ENCODE data around the gene RESP18.

The RESP18 gene

DNA sequence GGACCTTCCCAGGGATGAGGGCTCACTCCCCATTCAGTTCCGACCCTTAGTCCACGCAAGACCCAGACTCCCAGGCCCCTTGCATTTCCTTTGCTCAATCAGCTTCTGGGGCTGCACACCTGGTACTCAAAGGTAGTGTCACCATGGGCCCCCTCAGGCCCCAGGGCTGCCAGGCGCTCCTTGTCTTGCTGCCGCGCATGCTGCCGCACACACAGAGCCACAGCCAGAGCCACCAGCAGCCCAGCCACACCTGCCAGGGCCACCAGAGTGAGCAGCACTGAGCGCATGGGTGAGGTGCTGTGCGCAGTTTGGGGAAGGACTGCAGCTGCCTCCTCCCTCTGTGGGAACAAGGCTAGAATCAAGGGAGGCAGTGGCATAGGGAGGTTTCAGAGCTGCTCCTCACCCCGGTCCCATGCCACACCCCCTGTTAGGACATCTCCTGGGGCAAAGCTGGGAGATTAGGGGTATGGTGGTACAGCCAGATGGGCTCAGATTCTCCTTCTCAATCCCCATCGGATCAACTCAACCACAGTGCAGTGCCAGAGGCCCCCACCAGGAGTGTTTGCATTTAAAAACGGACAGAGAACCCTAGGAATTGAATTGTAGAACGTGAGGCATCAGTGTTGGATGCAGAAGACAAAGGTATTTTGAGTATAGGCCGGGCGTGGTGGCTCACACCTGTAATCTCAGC, 34.6 kb downstream of the RESP18 start:
- Histone ChIP-seq H3K27ac (ENCODE audit: low read length) (no peak overlapping the region), H3K9ac (ENCODE audit: low read depth, low read length) (no peak overlapping the region), H3K4me3 (ENCODE audit: low read length) (no peak overlapping the region), H3K36me3 (ENCODE audit: insufficient read depth, low read depth, low read length) (no peaks in the 10 kb centered on the region), H3K27me3 (ENCODE audit: insufficient read depth, low read length) (peaks cover 47% of the 10 kb centered on the region), H3K4me1 (ENCODE audit: insufficient read depth, low read length) (no peaks in the 10 kb centered on the region), H3K9me3 (ENCODE audit: insufficient read depth, low read depth, low read length) (no peaks in the 10 kb centered on the region)

- Histone ChIP-seq H3K9me3 (ENCODE audit: insufficient read depth, low read depth, low read length) (no peaks in the 10 kb centered on the region), H3K36me3 (ENCODE audit: insufficient read depth, low read depth, low read length) (no peaks in the 10 kb centered on the region), H3K27ac (ENCODE audit: low read length) (no peak overlapping the region), H3K9ac (ENCODE audit: low read depth, low read length) (no peak overlapping the region), H3K27me3 (ENCODE audit: insufficient read depth, low read length) (peaks cover 49% of the 10 kb centered on the region), H3K4me3 (ENCODE audit: low read length) (no peak overlapping the region), H3K4me1 (ENCODE audit: insufficient read depth, low read length) (no peaks in the 10 kb centered on the region)
These were observed 35.7 kb downstream of the RESP18 start for GRCh38 chr2:219296631-219297391.

DNA sequence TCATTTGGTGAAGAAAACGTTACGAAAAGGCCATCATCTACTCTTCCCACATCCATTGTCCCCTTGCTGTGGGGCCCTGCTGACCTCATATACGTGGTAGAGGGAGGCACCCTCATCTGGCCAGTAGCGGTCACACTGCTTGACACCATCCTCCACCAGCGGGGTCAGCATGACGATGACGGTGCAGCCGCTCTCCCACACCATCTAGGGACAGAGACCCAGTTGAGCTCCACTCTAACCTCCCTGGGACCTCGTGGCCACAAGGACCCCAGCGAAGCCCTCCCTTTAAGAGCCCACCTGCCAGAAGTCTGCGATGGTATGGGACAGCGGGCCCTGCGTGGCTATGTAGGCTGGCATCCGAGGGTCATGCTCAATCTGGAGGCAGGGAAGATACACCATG, 36.4 kb downstream of the RESP18 start:
- Histone ChIP-seq H3K27ac (ENCODE audit: low read length) (no peak overlapping the region), H3K9ac (ENCODE audit: low read depth, low read length) (no peak overlapping the region)

DNA sequence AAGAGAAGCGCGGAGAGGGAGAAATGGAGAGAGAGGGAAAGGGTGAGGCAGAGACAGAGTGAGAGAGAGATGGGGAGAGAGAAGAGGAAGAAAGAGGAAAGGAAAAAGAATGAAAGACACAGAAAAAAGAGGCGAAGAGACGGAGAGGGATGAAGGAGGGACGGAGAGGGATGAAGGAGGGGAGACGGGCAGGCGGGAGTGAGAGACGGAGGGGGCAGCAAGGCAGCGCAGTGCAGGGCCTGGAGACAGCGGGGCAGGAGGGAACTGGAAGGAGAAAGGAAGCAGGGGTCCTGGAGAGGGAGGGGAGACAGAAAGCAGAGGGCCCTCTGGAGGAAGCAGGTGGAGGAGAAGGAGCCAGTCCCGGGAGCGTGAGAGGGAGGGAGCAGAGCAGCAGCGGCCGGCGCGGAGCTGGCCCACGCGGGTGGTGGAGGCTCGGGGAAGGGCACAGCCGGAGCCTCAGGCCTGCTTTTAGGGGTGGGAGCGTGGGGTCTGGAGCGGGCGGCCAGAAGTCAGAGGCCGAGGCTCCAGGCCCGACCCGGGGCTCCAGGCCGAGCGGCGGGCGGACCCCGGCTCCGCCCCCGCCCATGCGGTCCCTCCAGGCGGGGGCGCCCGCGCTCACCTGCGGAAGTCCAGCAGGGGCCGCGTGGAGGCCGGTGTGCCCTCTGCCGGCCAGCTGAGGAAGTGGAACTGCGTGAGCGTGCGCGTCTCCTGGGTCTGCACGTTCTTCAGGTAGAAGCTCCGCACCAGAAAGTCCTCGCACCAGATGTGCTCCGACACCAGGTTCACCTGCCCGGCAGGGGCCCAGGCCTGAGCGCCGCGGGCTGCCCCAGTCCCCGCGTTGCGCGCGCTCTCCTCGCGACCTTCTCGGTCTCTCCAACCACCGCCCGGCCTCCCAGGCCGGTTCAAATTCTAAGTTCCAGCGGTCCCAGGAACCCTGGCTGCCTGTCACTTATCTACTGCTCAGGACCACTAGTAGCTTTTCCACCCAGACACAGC, 37.9 kb downstream of the RESP18 start:
- no peaks in the 10 kb centered on the region for H3K9me3 ChIP-seq (ENCODE audit: insufficient read depth, low read depth, low read length)
- no peak overlapping the region for H3K27ac ChIP-seq (ENCODE audit: low read length)
- no peaks in the 10 kb centered on the region for H3K4me1 ChIP-seq (ENCODE audit: insufficient read depth, low read length)
- H3K27me3 ChIP-seq (ENCODE audit: insufficient read depth, low read length): peaks cover 46% of the 10 kb centered on the region
- H3K36me3 ChIP-seq (ENCODE audit: insufficient read depth, low read depth, low read length): no peaks in the 10 kb centered on the region
- H3K9ac ChIP-seq (ENCODE audit: low read depth, low read length): peak overlapping the region; percentile 77
- H3K4me3 ChIP-seq (ENCODE audit: low read length): peak overlapping the region; percentile 78

More for the DNA sequence above, 36.4 kb downstream of the RESP18 start:
- H3K4me1 ChIP-seq (ENCODE audit: insufficient read depth, low read length): no peaks in the 10 kb centered on the region
- no peak overlapping the region for H3K4me3 ChIP-seq (ENCODE audit: low read length)
- H3K36me3 ChIP-seq (ENCODE audit: insufficient read depth, low read depth, low read length): no peaks in the 10 kb centered on the region
- H3K27me3 ChIP-seq (ENCODE audit: insufficient read depth, low read length): peaks cover 55% of the 10 kb centered on the region
- H3K9me3 ChIP-seq (ENCODE audit: insufficient read depth, low read depth, low read length): no peaks in the 10 kb centered on the region

DNA sequence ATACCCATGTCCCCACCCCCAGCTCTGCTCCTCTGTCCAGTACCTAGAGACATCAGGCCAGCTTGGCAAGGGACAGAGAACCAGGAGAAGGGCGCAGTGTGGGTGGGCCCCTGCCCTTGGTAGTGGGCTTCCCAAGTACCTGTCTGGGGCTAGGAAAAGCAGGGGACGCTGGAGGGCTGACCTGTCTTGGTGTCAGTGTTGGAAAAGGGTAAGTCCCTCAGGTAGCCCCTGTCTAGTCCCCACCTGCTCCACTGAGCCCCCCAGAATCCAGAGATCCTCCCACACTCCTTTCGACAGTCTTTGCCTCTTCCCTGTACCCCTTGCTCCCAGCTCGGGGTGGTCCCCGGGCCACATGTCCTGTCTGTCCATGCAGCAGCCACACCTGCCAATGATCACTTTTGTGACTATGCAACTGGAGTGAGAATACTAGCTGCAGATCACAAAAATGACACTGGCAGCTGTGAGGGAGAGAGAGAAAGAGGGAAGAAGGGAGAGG, 38.8 kb downstream of the RESP18 start:
- Histone ChIP-seq H3K9ac (ENCODE audit: low read depth, low read length) (peak overlapping the region; percentile 77; the same call in 1 of the 2 replicates), H3K4me1 (ENCODE audit: insufficient read depth, low read length) (no peaks in the 10 kb centered on the region), H3K27me3 (ENCODE audit: insufficient read depth, low read length) (peaks cover 37% of the 10 kb centered on the region), H3K4me3 (ENCODE audit: low read length) (peak overlapping the region; percentile 78), H3K9me3 (ENCODE audit: insufficient read depth, low read depth, low read length) (no peaks in the 10 kb centered on the region), H3K36me3 (ENCODE audit: insufficient read depth, low read depth, low read length) (no peaks in the 10 kb centered on the region), H3K27ac (ENCODE audit: low read length) (no peak overlapping the region)

GRCh38 chr2:219292616-219293015, 39.9 kb downstream of the RESP18 start:
- H3K9ac ChIP-seq (ENCODE audit: low read depth, low read length): no peak overlapping the region
- H3K4me3 ChIP-seq (ENCODE audit: low read length): no peak overlapping the region
- no peaks in the 10 kb centered on the region for H3K36me3 ChIP-seq (ENCODE audit: insufficient read depth, low read depth, low read length)
- peaks cover 37% of the 10 kb centered on the region for H3K27me3 ChIP-seq (ENCODE audit: insufficient read depth, low read length)
- no peak overlapping the region for H3K27ac ChIP-seq (ENCODE audit: low read length)
- no peaks in the 10 kb centered on the region for H3K4me1 ChIP-seq (ENCODE audit: insufficient read depth, low read length)
- no peaks in the 10 kb centered on the region for H3K9me3 ChIP-seq (ENCODE audit: insufficient read depth, low read depth, low read length)

GRCh38 chr2:219291910-219292490, 40.5 kb downstream of the RESP18 start:
- no peaks in the 10 kb centered on the region for H3K36me3 ChIP-seq (ENCODE audit: insufficient read depth, low read depth, low read length)
- peaks cover 37% of the 10 kb centered on the region for H3K27me3 ChIP-seq (ENCODE audit: insufficient read depth, low read length)
- no peak overlapping the region for H3K9ac ChIP-seq (ENCODE audit: low read depth, low read length)
- no peaks in the 10 kb centered on the region for H3K4me1 ChIP-seq (ENCODE audit: insufficient read depth, low read length)
- H3K27ac ChIP-seq (ENCODE audit: low read length): no peak overlapping the region
- H3K9me3 ChIP-seq (ENCODE audit: insufficient read depth, low read depth, low read length): no peaks in the 10 kb centered on the region
- no peak overlapping the region for H3K4me3 ChIP-seq (ENCODE audit: low read length)

GRCh38 chr2:219291394-219291793, 41.1 kb downstream of the RESP18 start:
- H3K4me3 ChIP-seq (ENCODE audit: low read length): no peak overlapping the region
- peaks cover 33% of the 10 kb centered on the region for H3K27me3 ChIP-seq (ENCODE audit: insufficient read depth, low read length)
- no peaks in the 10 kb centered on the region for H3K36me3 ChIP-seq (ENCODE audit: insufficient read depth, low read depth, low read length)
- no peaks in the 10 kb centered on the region for H3K4me1 ChIP-seq (ENCODE audit: insufficient read depth, low read length)
- no peak overlapping the region for H3K27ac ChIP-seq (ENCODE audit: low read length)
- no peak overlapping the region for H3K9ac ChIP-seq (ENCODE audit: low read depth, low read length)
- H3K9me3 ChIP-seq (ENCODE audit: insufficient read depth, low read depth, low read length): no peaks in the 10 kb centered on the region

- Histone ChIP-seq H3K9ac (ENCODE audit: low read depth, low read length) (no peak overlapping the region), H3K4me1 (ENCODE audit: insufficient read depth, low read length) (no peaks in the 10 kb centered on the region), H3K27ac (ENCODE audit: low read length) (no peak overlapping the region)
These were observed 42.0 kb downstream of the RESP18 start for GRCh38 chr2:219290381-219291171.

DNA sequence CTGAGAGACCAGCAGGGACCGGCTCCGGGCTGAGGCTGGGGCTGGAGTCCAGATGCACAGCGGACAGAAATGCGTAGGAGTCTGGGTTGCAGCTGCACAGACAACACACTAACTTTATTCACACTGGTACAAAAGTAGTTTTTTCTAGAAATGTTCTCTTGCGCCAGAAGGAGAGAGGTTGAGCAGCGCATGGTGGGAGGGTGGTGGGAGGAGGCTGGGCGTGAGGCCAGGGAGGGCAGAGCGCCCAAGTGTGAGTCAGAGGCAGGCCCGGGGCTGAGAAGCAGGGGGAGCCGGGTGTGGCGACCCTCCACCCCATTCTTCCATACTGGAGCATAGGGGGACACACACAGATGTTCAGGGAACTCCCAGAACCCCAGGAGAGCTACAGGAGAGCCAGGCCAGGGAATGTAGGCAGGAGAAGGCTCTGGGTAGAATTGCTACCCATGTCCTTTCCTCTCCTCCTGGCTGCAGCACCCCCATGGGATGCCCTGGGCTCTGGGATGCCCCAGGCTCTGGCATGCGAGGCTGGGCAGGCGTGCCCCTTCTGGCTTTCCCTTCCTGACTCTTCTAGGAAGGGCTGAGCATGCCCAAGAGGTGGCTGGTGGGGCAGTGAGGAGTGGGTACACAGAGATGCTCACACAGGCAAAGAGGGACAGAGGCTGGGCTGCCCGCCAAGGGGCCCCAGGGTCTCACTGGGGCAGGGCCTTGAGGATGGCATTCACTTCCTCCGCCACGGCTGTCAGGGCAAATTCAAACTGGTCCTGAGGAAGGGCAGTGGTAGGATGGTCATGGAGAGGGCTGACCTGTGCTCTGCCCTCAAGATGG, 42.8 kb downstream of the RESP18 start:
- Histone ChIP-seq H3K4me3 (ENCODE audit: low read length) (no peak overlapping the region), H3K9me3 (ENCODE audit: insufficient read depth, low read depth, low read length) (no peaks in the 10 kb centered on the region), H3K4me1 (ENCODE audit: insufficient read depth, low read length) (no peaks in the 10 kb centered on the region), H3K36me3 (ENCODE audit: insufficient read depth, low read depth, low read length) (no peaks in the 10 kb centered on the region), H3K27me3 (ENCODE audit: insufficient read depth, low read length) (peaks cover 18% of the 10 kb centered on the region; the same call in 1 of the 2 replicates), H3K27ac (ENCODE audit: low read length) (no peak overlapping the region), H3K9ac (ENCODE audit: low read depth, low read length) (no peak overlapping the region)

More at GRCh38 chr2:219290381-219291171, 42.0 kb downstream of the RESP18 start:
- Histone ChIP-seq H3K36me3 (ENCODE audit: insufficient read depth, low read depth, low read length) (no peaks in the 10 kb centered on the region), H3K9me3 (ENCODE audit: insufficient read depth, low read depth, low read length) (no peaks in the 10 kb centered on the region), H3K27me3 (ENCODE audit: insufficient read depth, low read length) (peaks cover 25% of the 10 kb centered on the region), H3K4me3 (ENCODE audit: low read length) (no peak overlapping the region)

All from iPS-20b (cell line).